HL-60/S4 treated with retinoic acid at 250 ng/mL for 4 days and 3 days (cell line): ENCODE results near the gene ARG2.

Source experiments
- in situ Hi-C: fragments of 300-500 bp; cut with MboI; formaldehyde crosslinking; loops from 2 replicates; pipeline ENCODE4 v1.7.0; 2022; ENCODE audit warnings: low sequenced_read_pairs

ARG2 gene

GRCh38 chr14:67675219-67675582 is 55.5 kb downstream of the ARG2 start:
- in situ Hi-C loops: no loop called here

- in situ Hi-C loops: no loop called here
Measured at GRCh38 chr14:67679006-67679405, 59.3 kb downstream of the ARG2 start.

GRCh38 chr14:67680121-67680602 is 60.4 kb downstream of the ARG2 start:
- in situ Hi-C loops: no loop called here

- in situ Hi-C loops: no loop called here
Measured at GRCh38 chr14:67680941-67681340, 61.2 kb downstream of the ARG2 start.

GRCh38 chr14:67683842-67684241 is 64.1 kb downstream of the ARG2 start:
- in situ Hi-C loops: no loop called here

GRCh38 chr14:67690011-67690410 is 70.3 kb downstream of the ARG2 start:
- in situ Hi-C loops: no loop called here

- in situ Hi-C loops: no loop called here
Measured at GRCh38 chr14:67694791-67695393, 75.2 kb downstream of the ARG2 start.

GRCh38 chr14:67695394-67695949 is 75.8 kb downstream of the ARG2 start, which contains the start of gene RDH11:
Gene RDH11 (minus strand): TSS chr14:67695764. CDS start chr14:67695703, 61 bp downstream.
- in situ Hi-C loops: no loop called here

GRCh38 chr14:67697006-67697405 is 77.3 kb downstream of the ARG2 start:
- in situ Hi-C loops: no loop called here

- in situ Hi-C loops: no loop called here
Measured at GRCh38 chr14:67698179-67698578, 78.5 kb downstream of the ARG2 start.
